ENCODE data around the gene RALGAPA2. TPM values are rescaled to one million over a fixed set of nuclear protein-coding genes. Genes with fewer than 3 reads are reported as not detected.

Gene RALGAPA2
- total RNA-seq, 4 donors from 2014 or later, result 18.4 to 27.4 (median 25.2) TPM

DNA sequence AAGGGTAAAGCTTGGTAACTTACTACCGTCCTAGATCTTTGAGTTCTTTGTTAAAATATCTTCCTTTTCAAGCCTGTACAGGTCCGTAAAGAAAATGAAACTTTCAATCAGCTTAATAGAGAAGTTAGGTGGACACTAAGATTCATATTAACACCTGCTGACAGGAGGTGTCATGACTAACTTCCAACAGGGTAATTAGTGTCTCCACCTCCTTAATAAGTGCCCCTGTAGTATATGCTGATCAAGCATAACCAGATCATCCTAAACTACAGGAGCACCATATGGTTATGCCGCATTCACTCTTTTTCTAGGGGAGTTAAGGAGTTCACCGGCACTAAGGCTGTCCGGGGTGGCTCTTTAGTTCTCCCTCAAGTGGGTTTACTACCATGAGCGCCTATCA is 23.9 kb upstream of the RALGAPA2 start:
- no peak for ATAC-seq
- H3K4me3 ChIP-seq, result no peak overlapping the region
- H3K27ac ChIP-seq, result no peak overlapping the region
- peaks cover 0 to 18% (median 0%) of the 10 kb centered on the region in 3 donors for H3K4me1 ChIP-seq
- 83 to 89% methylated on average over 3 of the region's 6 CpGs for WGBS, 2 donors (ENCODE audit: low coverage in 1 of 2)
- peaks cover 2% of the 10 kb centered on the region for H3K27me3 ChIP-seq
- H3K36me3 ChIP-seq, result no peaks in the 10 kb centered on the region
- no peaks in the 10 kb centered on the region for H3K9me3 ChIP-seq
- TF ChIP-seq EP300 (IDR thresholded peaks at IDR 0.05), result no peak
- TF ChIP-seq POLR2A (IDR thresholded peaks at IDR 0.05), result no peak
- no peak for TF ChIP-seq POLR2AphosphoS5 (IDR thresholded peaks at IDR 0.05)
- no peak for TF ChIP-seq CTCF (IDR thresholded peaks at IDR 0.05)

DNA sequence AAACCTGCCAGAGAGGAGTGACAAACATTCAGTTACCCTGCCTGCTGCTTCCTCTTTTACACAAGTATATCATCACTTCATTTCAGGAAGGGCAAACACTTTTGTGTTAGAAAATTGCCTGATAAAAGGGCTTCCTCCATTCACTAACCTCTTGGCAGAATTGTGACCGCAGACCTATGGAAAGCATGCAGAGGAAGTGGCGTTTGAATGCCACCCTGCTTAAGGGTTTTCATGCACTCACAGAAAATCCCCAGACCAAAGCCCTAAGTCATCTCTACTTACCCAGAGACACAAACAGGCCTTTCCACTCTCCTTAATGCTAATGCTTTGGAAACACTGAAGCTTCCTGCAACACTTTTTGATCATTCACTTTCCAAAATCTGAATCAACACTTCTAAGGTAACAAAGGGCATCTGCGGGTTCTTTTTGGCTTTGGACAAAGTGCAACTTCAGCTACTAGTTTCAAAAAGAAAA is 22.1 kb upstream of the RALGAPA2 start:
- Histone ChIP-seq H3K4me1 (peaks cover 0 to 11% (median 0%) of the 10 kb centered on the region in 3 donors), H3K27ac (peak overlapping the region in 1 of 4 donors; percentile 9), H3K36me3 (no peaks in the 10 kb centered on the region), H3K9me3 (no peaks in the 10 kb centered on the region), H3K27me3 (peaks cover 2% of the 10 kb centered on the region), H3K4me3 (no peak overlapping the region)
- TF ChIP-seq POLR2AphosphoS5 (IDR thresholded peaks at IDR 0.05) (no peak), EP300 (IDR thresholded peaks at IDR 0.05) (no peak), POLR2A (IDR thresholded peaks at IDR 0.05) (no peak), CTCF (IDR thresholded peaks at IDR 0.05) (no peak)
- ATAC-seq, result no peak
- 47 to 68% methylated on average over 3 of the region's 3 CpGs for WGBS, 2 donors (ENCODE audit: low coverage in 1 of 2)

- Histone ChIP-seq H3K27ac (peak overlapping the region in 1 of 4 donors; percentile 9), H3K36me3 (no peaks in the 10 kb centered on the region), H3K27me3 (peaks cover 2% of the 10 kb centered on the region), H3K9me3 (no peaks in the 10 kb centered on the region), H3K4me3 (no peak overlapping the region), H3K4me1 (peaks cover 0 to 11% (median 0%) of the 10 kb centered on the region in 3 donors)
- WGBS, 2 donors (ENCODE audit: low coverage in 1 of 2), result 67 to 100% methylated on average over 1 of the region's 1 CpG
- no peak for TF ChIP-seq POLR2AphosphoS5 (IDR thresholded peaks at IDR 0.05)
- TF ChIP-seq CTCF (IDR thresholded peaks at IDR 0.05), result no peak
- no peak for TF ChIP-seq POLR2A (IDR thresholded peaks at IDR 0.05)
- no peak for TF ChIP-seq EP300 (IDR thresholded peaks at IDR 0.05)
- ATAC-seq, result no peak
Measured at GRCh38 chr20:20733943-20734342, 21.5 kb upstream of the RALGAPA2 start.

DNA sequence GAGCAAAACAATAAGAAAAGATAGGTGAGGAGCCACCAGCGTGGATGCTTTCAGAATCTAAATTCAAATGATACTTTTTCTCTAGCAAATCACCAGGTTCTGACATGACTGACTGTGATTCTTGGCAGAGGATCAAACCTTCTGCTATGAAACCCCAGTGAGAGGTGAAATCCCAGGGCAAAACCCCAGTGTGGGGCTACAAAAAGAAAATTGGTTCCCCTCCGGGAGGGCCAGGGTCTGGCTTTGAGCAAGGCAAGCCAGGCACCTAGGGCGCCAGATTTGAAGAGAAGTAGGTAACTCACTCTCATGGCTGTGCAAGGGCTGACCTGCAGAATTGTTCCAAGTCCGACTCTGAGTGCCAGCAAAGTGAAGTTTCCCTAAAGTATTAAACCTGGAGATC is 20.2 kb upstream of the RALGAPA2 start:
- WGBS, 2 donors (ENCODE audit: low coverage in 1 of 2), result 79 to 93% methylated on average over 2 to 4 of the region's 4 CpGs
- TF ChIP-seq POLR2A (IDR thresholded peaks at IDR 0.05) (no peak), EP300 (IDR thresholded peaks at IDR 0.05) (no peak), POLR2AphosphoS5 (IDR thresholded peaks at IDR 0.05) (no peak), CTCF (IDR thresholded peaks at IDR 0.05) (no peak)

GRCh38 chr20:20731945-20732296 is 19.5 kb upstream of the RALGAPA2 start:
- WGBS, 2 donors (ENCODE audit: low coverage in 1 of 2), result 43 to 52% methylated on average over 2 of the region's 2 CpGs
- no peak for TF ChIP-seq CTCF (IDR thresholded peaks at IDR 0.05)
- TF ChIP-seq POLR2AphosphoS5 (IDR thresholded peaks at IDR 0.05), result no peak
- TF ChIP-seq POLR2A (IDR thresholded peaks at IDR 0.05), result no peak
- TF ChIP-seq EP300 (IDR thresholded peaks at IDR 0.05), result no peak
- Histone ChIP-seq H3K9me3 (no peaks in the 10 kb centered on the region), H3K4me3 (no peak overlapping the region), H3K4me1 (peaks cover 0 to 11% (median 0%) of the 10 kb centered on the region in 3 donors), H3K27me3 (no peaks in the 10 kb centered on the region), H3K36me3 (no peaks in the 10 kb centered on the region), H3K27ac (peak overlapping the region in 3 of 4 donors; percentile 7 to 69 (median 65))
- peak; percentile 77 for ATAC-seq

More for the DNA sequence above, 20.2 kb upstream of the RALGAPA2 start:
- peaks cover 0 to 11% (median 0%) of the 10 kb centered on the region in 3 donors for H3K4me1 ChIP-seq
- H3K9me3 ChIP-seq, result no peaks in the 10 kb centered on the region
- ATAC-seq, result no peak
- H3K36me3 ChIP-seq, result no peaks in the 10 kb centered on the region
- H3K4me3 ChIP-seq, result no peak overlapping the region
- H3K27ac ChIP-seq, result peak overlapping the region in 3 of 4 donors; percentile 7 to 69 (median 62)
- no peaks in the 10 kb centered on the region for H3K27me3 ChIP-seq
